DOHH2 (cell line): ENCODE results near the gene LYPD1.
"Not testable (repeated sequence)": the region's sequence is repeated elsewhere in the genome, so short reads cannot be mapped to it uniquely, and the experiment has no call there.

Experiments
- H3F3A ChIP-seq: fragments of 200-600 bp; sonication (generic), shearing (Covaris generic); 2 replicates; pipeline ENCODE4 v1.6.0; 2016; ENCODE audit warnings: antibody characterized with exemption, mild to moderate bottlenecking; ENCODE audit not compliant: control insufficient read depth, insufficient read depth
- H3K27ac ChIP-seq: fragments of 200-600 bp; sonication (generic); 2 replicates; pipeline ENCODE4 v1.5.1; 2014; ENCODE audit warnings: low read depth, mild to moderate bottlenecking, low read length, moderate library complexity
- H3K27me3 ChIP-seq: fragments of 200-600 bp; sonication (generic); 2 replicates; pipeline ENCODE4 v1.6.1; 2014; ENCODE audit warnings: mild to moderate bottlenecking, low read length, mixed read lengths; ENCODE audit not compliant: control insufficient read depth
- H3K36me3 ChIP-seq: fragments of 200-600 bp; sonication (generic); 2 replicates; pipeline ENCODE4 v1.6.1; 2014; ENCODE audit warnings: mild to moderate bottlenecking, low read length, moderate library complexity, mixed read lengths; ENCODE audit not compliant: control insufficient read depth
- H3K4me1 ChIP-seq: fragments of 200-600 bp; sonication (generic); 2 replicates; pipeline ENCODE4 v1.6.1; 2014; ENCODE audit warnings: mild to moderate bottlenecking, low read length, mixed read lengths; ENCODE audit not compliant: control insufficient read depth
- H3K4me2 ChIP-seq: fragments of 200-600 bp; sonication (generic); 2 replicates; pipeline ENCODE4 v1.6.0; 2014; ENCODE audit warnings: mild to moderate bottlenecking, low read length, moderate library complexity
- H3K4me3 ChIP-seq: fragments of 200-600 bp; sonication (generic); 2 replicates; pipeline ENCODE4 v1.5.1; 2014; ENCODE audit warnings: mild to moderate bottlenecking, low read length, mixed read lengths
- H3K79me2 ChIP-seq: fragments of 200-600 bp; sonication (generic); 2 replicates; pipeline ENCODE4 v1.6.1; 2014; ENCODE audit warnings: mild to moderate bottlenecking, low read length, mixed read lengths; ENCODE audit not compliant: control insufficient read depth
- H3K9me2 ChIP-seq: fragments of 200-600 bp; sonication (generic); replicated peaks from 2 replicates; pipeline ENCODE4 v1.6.1; 2014; ENCODE audit warnings: mild to moderate bottlenecking, low read length, mixed read lengths; ENCODE audit not compliant: control insufficient read depth
- H3K9me3 ChIP-seq: fragments of 200-600 bp; sonication (generic); 2 replicates; pipeline ENCODE4 v1.6.1; 2014; ENCODE audit warnings: antibody characterized with exemption, low read length, mixed read lengths; ENCODE audit not compliant: control insufficient read depth, insufficient read depth
- H4K20me1 ChIP-seq: fragments of 200-600 bp; sonication (generic); 2 replicates; pipeline ENCODE4 v1.6.0; 2014; ENCODE audit warnings: low read depth, mild to moderate bottlenecking, antibody characterized with exemption, low read length, moderate library complexity; ENCODE audit not compliant: control insufficient read depth, insufficient read depth
- EZH2phosphoT487 ChIP-seq: fragments of 200-600 bp; sonication (generic); IDR thresholded peaks from 2 replicates; pipeline ENCODE4 v1.6.1; 2017; ENCODE audit warnings: borderline replicate concordance, mild to moderate bottlenecking, antibody characterized with exemption, low read length, moderate library complexity, mixed read lengths
- TF ChIP-seq, protein P1 (sequence below): fragments of 200-600 bp; sonication (generic); IDR thresholded peaks from one replicate; pipeline ENCODE4 v1.5.1; 2014; ENCODE audit warnings: antibody characterized with exemption, mild to moderate bottlenecking, low read depth, low read length; ENCODE audit not compliant: poor library complexity, severe bottlenecking

The LYPD1 gene

GRCh38 chr2:132715386-132716351, 45.7 kb upstream of the LYPD1 start:
- Histone ChIP-seq H3K9me2 (no peaks in the 10 kb centered on the region), H3K9me3 (no peaks in the 10 kb centered on the region), H3K4me1 (no peaks in the 10 kb centered on the region), H3K4me3 (no peak overlapping the region), H4K20me1 (no peaks in the 10 kb centered on the region), H3K27ac (no peak overlapping the region), H3K79me2 (no peaks in the 10 kb centered on the region), H3K36me3 (no peaks in the 10 kb centered on the region), H3F3A (no peaks in the 10 kb centered on the region), H3K4me2 (no peak overlapping the region), H3K27me3 (no peaks in the 10 kb centered on the region)
- TF ChIP-seq EZH2phosphoT487: no peak
- TF ChIP-seq, protein P1, sequence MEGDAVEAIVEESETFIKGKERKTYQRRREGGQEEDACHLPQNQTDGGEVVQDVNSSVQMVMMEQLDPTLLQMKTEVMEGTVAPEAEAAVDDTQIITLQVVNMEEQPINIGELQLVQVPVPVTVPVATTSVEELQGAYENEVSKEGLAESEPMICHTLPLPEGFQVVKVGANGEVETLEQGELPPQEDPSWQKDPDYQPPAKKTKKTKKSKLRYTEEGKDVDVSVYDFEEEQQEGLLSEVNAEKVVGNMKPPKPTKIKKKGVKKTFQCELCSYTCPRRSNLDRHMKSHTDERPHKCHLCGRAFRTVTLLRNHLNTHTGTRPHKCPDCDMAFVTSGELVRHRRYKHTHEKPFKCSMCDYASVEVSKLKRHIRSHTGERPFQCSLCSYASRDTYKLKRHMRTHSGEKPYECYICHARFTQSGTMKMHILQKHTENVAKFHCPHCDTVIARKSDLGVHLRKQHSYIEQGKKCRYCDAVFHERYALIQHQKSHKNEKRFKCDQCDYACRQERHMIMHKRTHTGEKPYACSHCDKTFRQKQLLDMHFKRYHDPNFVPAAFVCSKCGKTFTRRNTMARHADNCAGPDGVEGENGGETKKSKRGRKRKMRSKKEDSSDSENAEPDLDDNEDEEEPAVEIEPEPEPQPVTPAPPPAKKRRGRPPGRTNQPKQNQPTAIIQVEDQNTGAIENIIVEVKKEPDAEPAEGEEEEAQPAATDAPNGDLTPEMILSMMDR: no peak

DNA sequence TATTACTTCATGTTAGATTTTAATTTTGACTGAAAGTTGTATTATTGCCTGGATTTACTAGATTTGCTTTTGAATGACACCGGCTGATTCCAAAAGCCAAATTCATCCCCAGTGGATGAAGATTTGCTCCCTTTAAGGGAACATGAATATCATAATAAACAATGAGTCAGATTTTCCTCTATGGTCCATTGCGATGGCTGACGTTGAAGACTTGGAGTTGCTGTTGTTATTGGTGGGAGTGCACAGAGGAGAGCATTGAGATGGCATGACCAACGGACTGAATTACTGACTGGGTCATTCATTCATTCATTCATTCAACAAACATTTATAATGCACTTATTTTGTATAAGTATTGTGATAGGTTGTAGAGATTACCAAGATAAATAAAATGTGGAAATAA, 33.4 kb upstream of the LYPD1 start:
- Histone ChIP-seq H4K20me1 (no peaks in the 10 kb centered on the region), H3K79me2 (no peaks in the 10 kb centered on the region), H3K9me3 (no peaks in the 10 kb centered on the region; the same call in 1 of the 2 replicates), H3K36me3 (no peaks in the 10 kb centered on the region), H3K4me2 (no peak overlapping the region), H3F3A (no peaks in the 10 kb centered on the region), H3K27ac (no peak overlapping the region), H3K4me1 (no peaks in the 10 kb centered on the region), H3K9me2 (no peaks in the 10 kb centered on the region), H3K4me3 (no peak overlapping the region), H3K27me3 (no peaks in the 10 kb centered on the region)
- no peak for TF ChIP-seq EZH2phosphoT487
- TF ChIP-seq, protein P1: no peak

DNA sequence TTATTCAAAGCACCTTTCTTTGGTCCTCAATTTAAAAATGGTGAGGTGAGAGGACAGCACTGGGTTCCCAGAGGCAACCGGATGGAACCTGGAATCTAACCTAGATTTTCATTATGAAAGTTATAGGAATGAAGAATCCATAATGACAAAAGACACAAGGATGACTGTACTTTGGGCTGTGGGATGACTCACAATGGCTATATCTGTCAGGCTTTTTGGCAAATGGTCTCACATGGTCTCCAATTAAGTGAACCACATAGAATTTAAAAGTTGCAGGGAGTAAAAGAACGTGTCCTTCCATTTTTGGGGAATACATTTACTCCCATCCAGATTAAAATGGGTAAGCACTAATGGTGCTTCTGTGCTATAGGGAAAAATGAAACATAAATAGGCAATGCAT, 31.8 kb upstream of the LYPD1 start:
- H3K27me3 ChIP-seq: no peaks in the 10 kb centered on the region
- no peaks in the 10 kb centered on the region for H3K9me2 ChIP-seq
- H3K36me3 ChIP-seq: no peaks in the 10 kb centered on the region
- H3K4me3 ChIP-seq: no peak overlapping the region
- no peak overlapping the region for H3K4me2 ChIP-seq
- H3K79me2 ChIP-seq: no peaks in the 10 kb centered on the region
- H4K20me1 ChIP-seq: no peaks in the 10 kb centered on the region
- TF ChIP-seq, protein P1: no peak
- TF ChIP-seq EZH2phosphoT487: no peak
- H3K9me3 ChIP-seq: no peaks in the 10 kb centered on the region
- H3K4me1 ChIP-seq: no peaks in the 10 kb centered on the region
- H3F3A ChIP-seq: no peaks in the 10 kb centered on the region
- no peak overlapping the region for H3K27ac ChIP-seq

GRCh38 chr2:132699802-132700201, 29.8 kb upstream of the LYPD1 start:
- H3K27me3 ChIP-seq, H3K4me3 ChIP-seq, H3F3A ChIP-seq, H3K79me2 ChIP-seq, H3K4me2 ChIP-seq, H3K4me1 ChIP-seq, H3K9me2 ChIP-seq, H4K20me1 ChIP-seq, H3K9me3 ChIP-seq, H3K36me3 ChIP-seq, H3K27ac ChIP-seq: not testable (repeated sequence)

GRCh38 chr2:132698347-132698746, 28.3 kb upstream of the LYPD1 start:
- H3K4me2 ChIP-seq, H3K4me1 ChIP-seq, H3K4me3 ChIP-seq, H3K9me2 ChIP-seq, H3F3A ChIP-seq, H3K27ac ChIP-seq, H3K36me3 ChIP-seq, H3K27me3 ChIP-seq, H3K79me2 ChIP-seq, H4K20me1 ChIP-seq, H3K9me3 ChIP-seq: not testable (repeated sequence)
